ENCODE results near the gene SHC3.

SHC3 gene

DNA sequence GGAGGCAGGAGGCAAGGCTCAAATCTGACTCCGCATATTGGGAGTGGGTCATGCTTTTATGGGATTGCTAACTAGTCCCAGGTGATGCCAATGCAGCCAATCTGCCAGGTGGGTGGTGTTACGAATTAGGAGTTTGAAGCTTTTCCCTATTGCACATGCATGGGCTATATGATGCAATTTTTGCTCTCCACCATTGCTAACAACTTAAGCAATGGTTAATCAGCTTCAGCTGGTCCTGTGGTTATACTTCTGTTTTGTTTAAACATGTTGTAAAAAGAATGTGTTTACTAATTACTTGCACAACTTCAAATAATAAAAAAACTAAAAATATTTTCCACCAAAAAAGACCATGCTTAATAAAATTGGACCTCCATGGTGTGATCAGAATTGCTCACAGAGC, 55.7 kb downstream of the SHC3 start:
- Histone ChIP-seq H3K27ac (no peak overlapping the region), H3K9me3 (no peaks in the 10 kb centered on the region), H3K36me3 (no peaks in the 10 kb centered on the region), H3K27me3 (no peaks in the 10 kb centered on the region), H3K4me1 (no peaks in the 10 kb centered on the region), H3K4me3 (no peak overlapping the region)
- DNase-seq: no peak
- intact Hi-C loops (cut with DNase I; ENCODE audit: low total_unique reads): no loop called here
- TF ChIP-seq CTCF (IDR thresholded peaks at IDR 0.05): no peak

DNA sequence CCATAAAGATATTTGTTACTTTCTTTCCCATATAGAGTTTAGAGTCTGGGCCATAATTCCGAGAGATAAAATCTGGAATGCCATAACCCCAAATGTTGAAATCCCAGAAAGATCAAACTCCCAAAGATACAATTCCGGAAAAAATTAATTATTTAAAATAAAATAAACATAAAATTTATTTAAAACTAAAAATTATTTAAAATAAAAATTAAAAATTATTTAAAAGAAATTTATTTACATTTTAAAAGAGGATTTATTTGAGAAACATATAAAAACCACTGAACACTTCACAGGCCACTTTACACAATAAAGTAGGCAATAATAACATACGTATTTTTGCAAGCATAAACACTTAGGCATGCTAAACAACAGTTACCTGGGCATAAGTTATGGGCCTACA, 57.9 kb downstream of the SHC3 start:
- TF ChIP-seq CTCF (IDR thresholded peaks at IDR 0.05): no peak
- Histone ChIP-seq H3K4me1 (no peaks in the 10 kb centered on the region), H3K27me3 (no peaks in the 10 kb centered on the region), H3K4me3 (no peak overlapping the region), H3K36me3 (no peaks in the 10 kb centered on the region), H3K9me3 (no peaks in the 10 kb centered on the region), H3K27ac (no peak overlapping the region)
- intact Hi-C loops (cut with DNase I; ENCODE audit: low total_unique reads): no loop called here
- no peak for DNase-seq

GRCh38 chr9:89116805-89117192, 61.8 kb downstream of the SHC3 start:
- DNase-seq: no peak
- intact Hi-C loops (cut with DNase I; ENCODE audit: low total_unique reads): no loop called here
- H3K27ac ChIP-seq: no peak overlapping the region
- H3K27me3 ChIP-seq: no peaks in the 10 kb centered on the region
- H3K4me3 ChIP-seq: no peak overlapping the region
- TF ChIP-seq CTCF (IDR thresholded peaks at IDR 0.05): no peak
- H3K9me3 ChIP-seq: no peaks in the 10 kb centered on the region
- H3K36me3 ChIP-seq: no peaks in the 10 kb centered on the region
- no peaks in the 10 kb centered on the region for H3K4me1 ChIP-seq

DNA sequence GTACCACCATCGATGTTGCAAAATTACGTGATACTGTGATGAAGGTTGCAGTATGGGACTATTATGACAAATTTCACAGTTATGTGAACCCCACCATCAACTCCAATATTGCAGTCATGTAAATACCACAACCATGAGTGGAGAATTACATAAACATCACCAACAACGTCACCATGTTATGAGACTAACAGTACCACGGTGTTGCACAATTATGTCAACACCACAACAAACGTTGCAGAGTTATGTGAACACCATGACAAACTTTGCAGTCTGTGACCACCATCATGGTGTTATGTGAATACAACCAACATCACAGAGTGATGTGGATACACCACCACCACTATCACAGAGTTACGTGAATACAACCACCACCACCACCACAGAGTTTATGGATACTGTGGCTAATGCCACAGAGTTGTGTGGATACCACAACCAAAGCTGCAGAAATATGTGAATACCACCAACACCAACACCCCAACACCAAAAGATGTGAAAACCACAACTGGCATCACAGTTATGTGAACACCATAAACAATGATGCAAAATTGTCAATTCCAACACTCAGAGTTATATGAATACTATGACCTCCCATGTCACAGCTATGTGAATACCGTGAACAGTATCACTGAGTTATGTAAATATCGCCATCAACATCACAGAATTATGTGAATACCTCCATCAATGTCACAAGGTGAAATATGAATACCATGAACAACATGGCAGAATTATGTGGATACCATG, 62.4 kb downstream of the SHC3 start:
- Histone ChIP-seq H3K4me3 (no peak overlapping the region), H3K27me3 (no peaks in the 10 kb centered on the region)
- no peak for TF ChIP-seq CTCF (IDR thresholded peaks at IDR 0.05)

GRCh38 chr9:89115426-89115825, 63.2 kb downstream of the SHC3 start:
- no peak for TF ChIP-seq CTCF (IDR thresholded peaks at IDR 0.05)
- no peaks in the 10 kb centered on the region for H3K36me3 ChIP-seq
- no peak overlapping the region for H3K4me3 ChIP-seq
- DNase-seq: no peak
- intact Hi-C loops (cut with DNase I; ENCODE audit: low total_unique reads): no loop called here
- H3K27ac ChIP-seq: no peak overlapping the region
- H3K4me1 ChIP-seq: no peaks in the 10 kb centered on the region
- H3K9me3 ChIP-seq: no peaks in the 10 kb centered on the region
- H3K27me3 ChIP-seq: no peaks in the 10 kb centered on the region

More for the DNA sequence above, 62.4 kb downstream of the SHC3 start:
- intact Hi-C loops (cut with DNase I; ENCODE audit: low total_unique reads): no loop called here
- no peak overlapping the region for H3K27ac ChIP-seq
- no peak for DNase-seq
- no peaks in the 10 kb centered on the region for H3K9me3 ChIP-seq
- no peaks in the 10 kb centered on the region for H3K36me3 ChIP-seq
- H3K4me1 ChIP-seq: no peaks in the 10 kb centered on the region

- no peak for DNase-seq
- no peak overlapping the region for H3K4me3 ChIP-seq
- H3K27me3 ChIP-seq: no peaks in the 10 kb centered on the region
- no peaks in the 10 kb centered on the region for H3K4me1 ChIP-seq
- intact Hi-C loops (cut with DNase I; ENCODE audit: low total_unique reads): no loop called here
- no peak overlapping the region for H3K27ac ChIP-seq
- no peak for TF ChIP-seq CTCF (IDR thresholded peaks at IDR 0.05)
- H3K9me3 ChIP-seq: no peaks in the 10 kb centered on the region
- no peaks in the 10 kb centered on the region for H3K36me3 ChIP-seq
Observed at GRCh38 chr9:89114741-89115140, 63.9 kb downstream of the SHC3 start.

Measured in tibial artery (tissue), 4 donors.